Measurements from ENCODE around the gene RASA3.
A peak's percentile ranks its signal among the peaks of the same experiment; 100 is the strongest.

- TF ChIP-seq CTCF (IDR thresholded peaks at IDR 0.05; ENCODE audit: insufficient read depth, low read depth, low read length) = peak; percentile 16
- TF ChIP-seq EZH2 (IDR thresholded peaks at IDR 0.05; ENCODE audit: insufficient read depth, low read length) = no peak
Measured at GRCh38 chr13:113947311-113948033, 185.0 kb downstream of the RASA3 start.

Data from astrocyte (in vitro differentiated cells and primary cell).